KMS-11 (cell line): ENCODE data around the gene LGALS3BP.

Experiments used
- H2AFZ ChIP-seq: fragments of 200-600 bp; sonication (generic); 2 replicates; pipeline ENCODE4 v1.6.1; 2016; ENCODE audit warnings: antibody characterized with exemption, mixed run types, low read depth
- H3K27ac ChIP-seq: fragments of 200-600 bp; sonication (generic); 2 replicates; pipeline ENCODE4 v1.6.1; 2016; ENCODE audit warnings: mild to moderate bottlenecking, mixed run types
- H3K27me3 ChIP-seq: fragments of 200-600 bp; sonication (generic); 2 replicates; pipeline ENCODE4 v1.6.1; 2017; ENCODE audit warnings: mild to moderate bottlenecking, low read depth, mixed run types, moderate library complexity; ENCODE audit not compliant: insufficient read depth
- H3K36me3 ChIP-seq: fragments of 200-600 bp; sonication (generic); 2 replicates; pipeline ENCODE4 v1.6.1; 2017; ENCODE audit warnings: mild to moderate bottlenecking, mixed run types; ENCODE audit not compliant: insufficient read depth
- H3K4me1 ChIP-seq: fragments of 200-600 bp; sonication (generic); 2 replicates; pipeline ENCODE4 v1.6.1; 2016; ENCODE audit warnings: mild to moderate bottlenecking, low read depth, mixed run types; ENCODE audit not compliant: poor library complexity, severe bottlenecking
- H3K4me2 ChIP-seq: fragments of 200-600 bp; sonication (generic); 2 replicates; pipeline ENCODE4 v1.7.0; 2016; ENCODE audit warnings: mild to moderate bottlenecking, mixed run types
- H3K4me3 ChIP-seq: fragments of 200-600 bp; sonication (generic); IDR thresholded peaks from 2 replicates; pipeline ENCODE4 v1.6.1; 2017; ENCODE audit warnings: low read depth, low read length, mixed read lengths; ENCODE audit not compliant: insufficient read depth
- H3K79me2 ChIP-seq: fragments of 200-600 bp; sonication (generic); 2 replicates; pipeline ENCODE4 v1.6.1; 2016; ENCODE audit warnings: low read depth, mixed run types; ENCODE audit not compliant: insufficient read depth
- H3K9ac ChIP-seq: fragments of 200-600 bp; sonication (generic); 2 replicates; pipeline ENCODE4 v1.6.1; 2016; ENCODE audit warnings: mild to moderate bottlenecking, mixed run types
- H4K20me1 ChIP-seq: fragments of 200-600 bp; sonication (generic); 2 replicates; pipeline ENCODE4 v1.6.1; 2016; ENCODE audit warnings: mild to moderate bottlenecking, mixed run types; ENCODE audit not compliant: insufficient read depth
- CTCF ChIP-seq: fragments of 200-600 bp; sonication (generic); conservative IDR thresholded peaks from 2 replicates; pipeline ENCODE4 v1.6.1; 2017; ENCODE audit warnings: low read depth, mild to moderate bottlenecking, antibody characterized with exemption, low read length, moderate library complexity, mixed read lengths

The LGALS3BP gene

DNA sequence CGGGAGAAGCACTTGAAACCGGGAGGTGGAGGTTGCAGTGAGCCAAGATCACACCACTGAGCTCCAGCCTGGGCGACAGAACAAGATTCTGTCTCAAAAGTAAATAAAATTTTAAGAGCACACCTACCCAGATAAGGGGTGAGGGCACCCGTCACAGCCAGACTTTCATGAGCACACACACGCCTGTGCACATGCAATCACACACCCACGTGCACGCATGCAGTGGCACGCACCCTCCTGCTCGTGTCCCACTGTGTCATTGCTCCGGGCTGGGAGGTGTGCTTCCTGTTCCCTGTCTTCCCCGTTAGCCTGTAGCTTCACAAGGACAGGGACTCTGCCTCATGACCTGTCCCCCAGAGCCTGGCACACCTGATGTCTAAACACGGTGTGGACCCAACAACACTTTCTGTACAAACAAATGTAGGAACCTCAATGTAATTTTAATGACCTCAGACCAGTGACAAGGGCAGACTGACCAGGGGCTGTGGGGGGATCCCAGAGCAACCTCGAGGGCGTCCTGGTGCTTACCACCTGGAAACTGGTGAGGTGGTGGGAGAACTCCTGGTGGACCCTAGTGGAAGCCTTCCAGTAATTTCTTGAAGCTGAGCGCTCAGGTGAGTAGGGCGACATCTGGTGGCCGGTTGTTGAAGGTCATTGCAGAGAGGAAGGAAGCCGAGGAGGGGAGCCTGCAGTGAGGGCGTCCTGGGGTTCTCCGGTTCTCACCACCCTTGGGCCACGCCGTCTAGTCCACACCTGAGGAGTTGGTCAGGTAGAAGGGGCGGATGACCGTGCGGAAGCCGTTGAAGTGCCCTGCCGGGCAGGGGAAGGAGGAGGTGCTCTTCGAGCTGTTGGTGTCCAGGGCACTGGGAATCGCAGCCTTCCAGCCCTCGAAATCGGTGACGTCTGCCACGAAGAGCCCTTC, 8.6 kb downstream of the LGALS3BP start:
- H3K79me2 ChIP-seq: no peaks in the 10 kb centered on the region
- no peaks in the 10 kb centered on the region for H3K36me3 ChIP-seq
- H3K9ac ChIP-seq: no peak overlapping the region
- H3K27ac ChIP-seq: no peak overlapping the region
- H3K27me3 ChIP-seq: no peaks in the 10 kb centered on the region
- H4K20me1 ChIP-seq: no peaks in the 10 kb centered on the region
- H3K4me1 ChIP-seq: peaks cover 14% of the 10 kb centered on the region
- H3K4me3 ChIP-seq: no peak overlapping the region
- TF ChIP-seq CTCF: peak; percentile 93
- H3K4me2 ChIP-seq: peak overlapping the region; percentile 26; the same call in 1 of the 2 replicates
- H2AFZ ChIP-seq: peak overlapping the region; percentile 89

DNA sequence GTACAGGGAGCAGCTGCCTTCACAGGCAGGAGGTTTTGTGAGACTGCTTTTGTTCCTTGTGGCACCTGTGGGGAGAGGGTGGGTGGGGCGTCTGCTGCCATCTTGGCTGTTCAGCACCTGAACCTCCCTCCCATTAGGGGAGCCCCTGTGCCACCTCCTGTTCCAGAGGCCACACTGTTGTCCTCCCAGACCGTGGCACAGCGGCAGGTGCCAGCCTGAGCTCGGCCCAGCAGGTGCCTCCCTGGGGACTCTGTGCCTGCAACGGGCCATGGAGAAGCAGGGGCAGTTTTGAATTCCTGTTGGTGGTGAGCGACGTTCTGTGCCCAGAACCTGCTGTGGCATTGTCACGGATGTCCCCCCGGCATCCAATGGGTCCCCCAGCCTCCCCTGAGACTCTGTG, 9.9 kb downstream of the LGALS3BP start:
- TF ChIP-seq CTCF: no peak
- no peak overlapping the region for H2AFZ ChIP-seq

GRCh38 chr17:78967782-78968362, 11.9 kb downstream of the LGALS3BP start:
- H3K4me2 ChIP-seq: no peak overlapping the region
- H2AFZ ChIP-seq: no peak overlapping the region
- no peak overlapping the region for H3K9ac ChIP-seq
- H4K20me1 ChIP-seq: no peaks in the 10 kb centered on the region
- H3K4me1 ChIP-seq: peaks cover 14% of the 10 kb centered on the region
- no peaks in the 10 kb centered on the region for H3K27me3 ChIP-seq
- no peaks in the 10 kb centered on the region for H3K36me3 ChIP-seq
- H3K27ac ChIP-seq: no peak overlapping the region
- TF ChIP-seq CTCF: no peak
- H3K4me3 ChIP-seq: no peak overlapping the region
- no peaks in the 10 kb centered on the region for H3K79me2 ChIP-seq

More for the DNA sequence above, 9.9 kb downstream of the LGALS3BP start:
- Histone ChIP-seq H3K27me3 (no peaks in the 10 kb centered on the region), H3K36me3 (no peaks in the 10 kb centered on the region), H3K4me3 (no peak overlapping the region), H3K79me2 (no peaks in the 10 kb centered on the region), H3K4me2 (no peak overlapping the region), H3K4me1 (peaks cover 14% of the 10 kb centered on the region), H3K9ac (no peak overlapping the region), H4K20me1 (no peaks in the 10 kb centered on the region), H3K27ac (no peak overlapping the region)

DNA sequence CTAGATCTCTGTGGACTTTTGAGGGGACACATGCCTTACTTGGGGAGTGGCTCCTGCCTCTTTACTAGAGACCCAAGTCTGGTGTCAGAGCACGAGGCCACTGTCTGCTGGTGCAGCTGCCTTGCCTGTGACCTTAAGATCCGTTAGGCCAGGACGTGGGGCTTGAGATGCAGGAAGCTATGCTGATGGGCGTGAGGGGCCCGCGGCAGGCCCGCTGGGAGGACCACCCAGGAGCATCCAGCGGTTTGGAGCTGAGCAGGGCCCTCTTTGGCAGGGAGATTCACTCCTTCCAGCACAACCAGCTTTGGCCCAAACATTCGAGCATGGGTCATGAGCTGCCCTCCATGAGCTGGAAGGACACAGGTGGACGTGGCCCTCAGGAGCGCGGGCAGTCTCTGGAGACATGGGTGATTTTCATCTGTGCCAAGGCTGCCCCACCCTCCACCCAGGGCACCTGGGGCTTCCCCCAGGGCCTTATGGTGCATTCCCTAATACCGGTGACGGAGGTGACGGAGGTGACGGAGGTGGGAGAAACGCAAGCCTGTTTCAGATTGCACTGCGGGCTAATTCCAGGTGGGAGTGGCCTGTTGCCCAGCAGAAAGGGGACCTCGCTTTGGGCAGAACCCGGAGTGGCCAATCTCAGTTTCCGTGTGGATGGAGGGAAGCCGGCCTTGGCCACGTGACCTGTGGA, 12.7 kb downstream of the LGALS3BP start:
- Histone ChIP-seq H2AFZ (no peak overlapping the region), H4K20me1 (no peaks in the 10 kb centered on the region), H3K4me3 (no peak overlapping the region), H3K27ac (no peak overlapping the region), H3K4me1 (peaks cover 14% of the 10 kb centered on the region), H3K36me3 (no peaks in the 10 kb centered on the region), H3K9ac (no peak overlapping the region), H3K27me3 (no peaks in the 10 kb centered on the region), H3K79me2 (no peaks in the 10 kb centered on the region), H3K4me2 (no peak overlapping the region)
- TF ChIP-seq CTCF: no peak
